H9 (cell line): ENCODE results near the gene DUSP23. TPM values are rescaled to one million over a fixed set of nuclear protein-coding genes. Genes with fewer than 3 reads are reported as not detected.

Experiments
- DNase-seq: peaks from one replicate; pipeline ENCODE4 v3.0.0-alpha.2; 2017
- H2AFZ ChIP-seq: one replicate; pipeline ENCODE4 v1.6.1; 2013; ENCODE audit warnings: mild to moderate bottlenecking, low read length, control low read depth, moderate library complexity
- H2AK5ac ChIP-seq: 2 replicates; pipeline ENCODE4 v1.6.1; 2013; ENCODE audit warnings: low read length, control low read depth, mixed read lengths; ENCODE audit not compliant: insufficient read length
- H2BK120ac ChIP-seq: one replicate; pipeline ENCODE4 v1.6.1; 2013; ENCODE audit warnings: low read depth, mild to moderate bottlenecking, low read length, control low read depth, inconsistent platforms; ENCODE audit not compliant: poor library complexity, severe bottlenecking
- H2BK12ac ChIP-seq: 2 replicates; pipeline ENCODE4 v1.6.1; 2013; ENCODE audit warnings: low read length, control low read depth, mixed read lengths, low read depth; ENCODE audit not compliant: insufficient read length
- H2BK15ac ChIP-seq: 2 replicates; pipeline ENCODE4 v1.6.1; 2013; ENCODE audit warnings: low read depth, low read length, control low read depth
- H2BK20ac ChIP-seq: one replicate; pipeline ENCODE4 v1.6.1; 2013; ENCODE audit warnings: low read depth, mild to moderate bottlenecking, low read length, control low read depth, inconsistent platforms; ENCODE audit not compliant: poor library complexity, severe bottlenecking
- H2BK5ac ChIP-seq: 2 replicates; pipeline ENCODE4 v1.6.1; 2013; ENCODE audit warnings: low read length, control low read depth, mixed read lengths; ENCODE audit not compliant: insufficient read length
- H3K14ac ChIP-seq: 2 replicates; pipeline ENCODE4 v1.6.1; 2013; ENCODE audit warnings: low read length, control low read depth; ENCODE audit not compliant: insufficient read depth
- H3K18ac ChIP-seq: 2 replicates; pipeline ENCODE4 v1.6.1; 2013; ENCODE audit warnings: low read depth, mild to moderate bottlenecking, mixed read lengths, low read length, control low read depth; ENCODE audit not compliant: insufficient read length
- H3K23ac ChIP-seq: 2 replicates; pipeline ENCODE4 v1.6.1; 2013; ENCODE audit warnings: low read length, control low read depth, mixed read lengths, low read depth; ENCODE audit not compliant: insufficient read length
- H3K23me2 ChIP-seq: 2 replicates; pipeline ENCODE4 v1.6.1; 2013; ENCODE audit warnings: low read depth, mild to moderate bottlenecking, mixed read lengths, low read length, control low read depth; ENCODE audit not compliant: insufficient read length, poor library complexity, severe bottlenecking
- H3K27ac ChIP-seq: 2 replicates; pipeline ENCODE4 v1.5.1; 2013; ENCODE audit warnings: low read length, control low read depth, mixed read lengths, low read depth; ENCODE audit not compliant: insufficient read length
- H3K27me3 ChIP-seq: 2 replicates; pipeline ENCODE4 v1.6.1; 2013; ENCODE audit warnings: low read length, control low read depth, inconsistent platforms; ENCODE audit not compliant: insufficient read depth
- H3K4ac ChIP-seq: 2 replicates; pipeline ENCODE4 v1.6.1; 2013; ENCODE audit warnings: low read depth, mild to moderate bottlenecking, control low read depth, inconsistent platforms, low read length, moderate library complexity
- H3K4me1 ChIP-seq: 2 replicates; pipeline ENCODE4 v1.6.1; 2013; ENCODE audit warnings: low read length, control low read depth, inconsistent platforms; ENCODE audit not compliant: insufficient read depth
- H3K4me2 ChIP-seq: 2 replicates; pipeline ENCODE4 v1.6.1; 2013; ENCODE audit warnings: low read length, control low read depth, mixed read lengths; ENCODE audit not compliant: insufficient read length, insufficient read depth
- H3K56ac ChIP-seq: 2 replicates; pipeline ENCODE4 v1.6.1; 2013; ENCODE audit warnings: low read depth, mild to moderate bottlenecking, mixed read lengths, low read length, control low read depth; ENCODE audit not compliant: insufficient read length
- H3K79me1 ChIP-seq: 2 replicates; pipeline ENCODE4 v1.6.1; 2013; ENCODE audit warnings: low read depth, mild to moderate bottlenecking, moderate library complexity, low read length, control low read depth, inconsistent platforms; ENCODE audit not compliant: insufficient read depth, poor library complexity, severe bottlenecking
- H3K79me2 ChIP-seq: 2 replicates; pipeline ENCODE4 v1.6.1; 2013; ENCODE audit warnings: low read length, control low read depth, inconsistent platforms; ENCODE audit not compliant: insufficient read depth
- H3K9ac ChIP-seq: 2 replicates; pipeline ENCODE4 v1.6.1; 2013; ENCODE audit warnings: low read length, control low read depth, mixed read lengths; ENCODE audit not compliant: insufficient read length; ENCODE audit errors: extremely low read depth
- H3K9me3 ChIP-seq: one replicate; pipeline ENCODE4 v1.6.1; 2013; ENCODE audit warnings: low read depth, low read length, inconsistent platforms; ENCODE audit not compliant: control insufficient read depth
- H3T11ph ChIP-seq: one replicate; pipeline ENCODE4 v1.6.1; 2013; ENCODE audit warnings: mild to moderate bottlenecking, low read length, control low read depth, inconsistent platforms
- H4K20me1 ChIP-seq: one replicate; pipeline ENCODE4 v1.6.1; 2013; ENCODE audit not compliant: control insufficient read depth, insufficient read length, insufficient read depth
- H4K5ac ChIP-seq: 2 replicates; pipeline ENCODE4 v1.6.1; 2013; ENCODE audit warnings: low read depth, mild to moderate bottlenecking, mixed read lengths, low read length, control low read depth; ENCODE audit not compliant: insufficient read length
- H4K8ac ChIP-seq: replicated peaks from 2 replicates; pipeline ENCODE4 v1.6.1; 2013; ENCODE audit warnings: low read length, control low read depth, mixed read lengths, low read depth; ENCODE audit not compliant: insufficient read length
- H4K91ac ChIP-seq: 2 replicates; pipeline ENCODE4 v1.6.1; 2013; ENCODE audit warnings: low read depth, mild to moderate bottlenecking, moderate library complexity, mixed read lengths, low read length, control low read depth; ENCODE audit not compliant: insufficient read length
- H3K27ac Mint-ChIP-seq, 3 experiments: 2 replicates in 2 of 3; 3 replicates in 1 of 3; pipeline ENCODE4 v1.8.0; 2020 to 2021; ENCODE audit warnings: mixed read lengths in 3 of 3, mild to moderate bottlenecking in 1 of 3, moderate library complexity in 1 of 3
- H3K27me3 Mint-ChIP-seq: 2 replicates; pipeline ENCODE4 v1.8.0; 2021; ENCODE audit warnings: low read depth, mild to moderate bottlenecking, moderate library complexity, mixed read lengths
- H3K36me3 Mint-ChIP-seq, 3 experiments: 2 replicates in 2 of 3; 3 replicates in 1 of 3; pipeline ENCODE4 v1.8.0; 2020 to 2021; ENCODE audit warnings: low read depth in 3 of 3, mixed read lengths in 3 of 3; ENCODE audit not compliant: insufficient read depth in 1 of 3
- H3K4me1 Mint-ChIP-seq, 2 experiments: 2 replicates each; pipeline ENCODE4 v1.8.0; 2020; ENCODE audit warnings: mixed read lengths in 2 of 2
- H3K4me3 Mint-ChIP-seq, 2 experiments: 2 replicates in 1 of 2; 3 replicates in 1 of 2; pipeline ENCODE4 v1.8.0; 2020 to 2021; ENCODE audit warnings: mild to moderate bottlenecking in 2 of 2, mixed read lengths in 2 of 2, moderate library complexity in 1 of 2
- H3K9me3 Mint-ChIP-seq, 2 experiments: 2 replicates in 1 of 2; 3 replicates in 1 of 2; pipeline ENCODE4 v1.8.0; 2020; ENCODE audit warnings: mild to moderate bottlenecking in 2 of 2, mixed read lengths in 2 of 2, moderate library complexity in 1 of 2
- WGBS: extraction: QIAGEN DNeasy Blood & Tissue Kit; methylation state at CpG from one replicate; pipeline ENCODE4 v1.1.7; 2013; ENCODE audit warnings: missing lambda C conversion rate, low lambda C conversion rate, mixed read lengths; ENCODE audit not compliant: insufficient read length; ENCODE audit errors: extremely low coverage; 5-methylcytosine and 5-hydroxymethylcytosine counted together
- total RNA-seq: library from RNA; stranded (reverse); gene quantifications from 2 replicates; pipeline ENCODE4 v1.2.1, GENCODE V29; 2021
- TF ChIP-seq, protein P1 (sequence below): fragments of 200-600 bp; sonication (generic); conservative IDR thresholded peaks from 3 replicates; pipeline ENCODE4 v1.8.0; 2021; ENCODE audit warnings: antibody characterized with exemption, mild to moderate bottlenecking

The DUSP23 gene
- total RNA-seq, 1 experiment from 2014 or later = 25.0 TPM

- Histone ChIP-seq H3K9me3 (no peaks in the 10 kb centered on the region), H3K79me2 (no peaks in the 10 kb centered on the region), H3K4me2 (no peak overlapping the region), H4K91ac (no peak overlapping the region), H3K9ac (no peak overlapping the region), H3T11ph (no peak overlapping the region), H3K23ac (no peak overlapping the region), H3K18ac (no peak overlapping the region), H3K56ac (no peak overlapping the region), H3K4ac (no peak overlapping the region), H2AK5ac (no peak overlapping the region), H2AFZ (no peak overlapping the region), H3K27ac (no peak overlapping the region), H4K20me1 (no peaks in the 10 kb centered on the region), H3K14ac (no peak overlapping the region), H4K5ac (no peak overlapping the region), H2BK12ac (no peak overlapping the region), H3K4me1 (no peaks in the 10 kb centered on the region), H2BK15ac (no peak overlapping the region), H2BK120ac (no peak overlapping the region), H3K27me3 (no peaks in the 10 kb centered on the region), H3K23me2 (no peaks in the 10 kb centered on the region), H3K79me1 (no peaks in the 10 kb centered on the region), H2BK20ac (no peak overlapping the region), H2BK5ac (no peak overlapping the region), H4K8ac (no peak overlapping the region)
- H3K27me3 Mint-ChIP-seq = peaks cover 11% of the 10 kb centered on the region
- TF ChIP-seq, protein P1, sequence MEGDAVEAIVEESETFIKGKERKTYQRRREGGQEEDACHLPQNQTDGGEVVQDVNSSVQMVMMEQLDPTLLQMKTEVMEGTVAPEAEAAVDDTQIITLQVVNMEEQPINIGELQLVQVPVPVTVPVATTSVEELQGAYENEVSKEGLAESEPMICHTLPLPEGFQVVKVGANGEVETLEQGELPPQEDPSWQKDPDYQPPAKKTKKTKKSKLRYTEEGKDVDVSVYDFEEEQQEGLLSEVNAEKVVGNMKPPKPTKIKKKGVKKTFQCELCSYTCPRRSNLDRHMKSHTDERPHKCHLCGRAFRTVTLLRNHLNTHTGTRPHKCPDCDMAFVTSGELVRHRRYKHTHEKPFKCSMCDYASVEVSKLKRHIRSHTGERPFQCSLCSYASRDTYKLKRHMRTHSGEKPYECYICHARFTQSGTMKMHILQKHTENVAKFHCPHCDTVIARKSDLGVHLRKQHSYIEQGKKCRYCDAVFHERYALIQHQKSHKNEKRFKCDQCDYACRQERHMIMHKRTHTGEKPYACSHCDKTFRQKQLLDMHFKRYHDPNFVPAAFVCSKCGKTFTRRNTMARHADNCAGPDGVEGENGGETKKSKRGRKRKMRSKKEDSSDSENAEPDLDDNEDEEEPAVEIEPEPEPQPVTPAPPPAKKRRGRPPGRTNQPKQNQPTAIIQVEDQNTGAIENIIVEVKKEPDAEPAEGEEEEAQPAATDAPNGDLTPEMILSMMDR = no peak
- H3K36me3 Mint-ChIP-seq = peaks cover 7 to 20% (median 15%) of the 10 kb centered on the region in 3 experiments
- peaks cover 0 to 3% of the 10 kb centered on the region in 2 experiments; a peak in 1 of 5 replicates for H3K9me3 Mint-ChIP-seq
- peaks cover 11 to 12% of the 10 kb centered on the region in 2 experiments for H3K4me1 Mint-ChIP-seq
- no peak overlapping the region for H3K4me3 Mint-ChIP-seq
- no CpG with 5 or more reads among the region's 4 CpGs for WGBS
- no peak for DNase-seq
- no peak overlapping the region for H3K27ac Mint-ChIP-seq
Observed at GRCh38 chr1:159778266-159778665, 2.5 kb upstream of the DUSP23 start.
